GM20000 (cell line): ENCODE data around the gene TULP1.

Experiments
- DNase-seq: peaks from one replicate; pipeline ENCODE4 v3.0.0; 2012; ENCODE audit warnings: low spot score
- TF ChIP-seq, protein P1 (sequence below): IDR thresholded peaks from 2 replicates; pipeline ENCODE4 v1.5.1; 2012; ENCODE audit warnings: mild to moderate bottlenecking, control low read depth; ENCODE audit errors: extremely low read depth, missing control alignments

Gene TULP1

DNA sequence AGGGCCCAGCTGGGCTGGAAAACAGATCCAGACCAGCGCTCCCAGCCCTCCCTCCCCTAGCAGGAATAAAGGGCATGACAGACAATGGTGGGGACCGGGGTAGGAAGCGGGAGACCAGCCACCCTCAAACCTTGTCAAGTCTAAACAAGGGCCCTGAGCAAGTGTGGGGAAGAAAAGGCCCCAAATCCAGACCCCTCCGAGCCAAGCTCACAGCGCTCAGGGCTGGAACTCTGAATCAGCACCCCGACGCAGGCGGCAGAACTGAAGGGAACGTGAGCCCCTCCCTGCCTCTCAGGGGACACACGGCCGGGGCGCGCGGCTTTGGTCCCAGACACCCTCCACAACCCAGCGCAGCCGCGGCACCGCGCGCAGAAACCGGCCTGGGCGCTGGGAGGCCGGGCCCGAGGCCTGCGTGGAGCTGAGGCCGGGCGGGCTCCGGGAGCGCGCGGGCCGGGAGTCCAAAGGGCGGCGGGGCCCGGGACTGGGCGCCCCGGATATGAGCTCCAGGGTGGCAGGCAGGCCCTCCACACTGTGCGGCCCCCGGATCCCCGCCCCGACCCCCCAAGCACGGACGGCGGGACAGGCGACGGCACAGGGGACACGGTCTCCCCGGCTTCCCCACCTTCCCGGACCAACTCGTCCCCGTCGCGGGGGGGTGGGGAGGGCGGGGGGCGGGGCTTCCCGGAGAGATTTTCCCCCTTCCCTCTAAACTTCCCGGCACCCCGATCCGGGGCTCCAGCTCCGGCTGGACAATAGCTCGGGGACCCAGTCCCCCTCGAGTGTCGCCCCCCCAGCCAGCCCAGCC is 16.5 kb downstream of the TULP1 start:
- DNase-seq = no peak

DNA sequence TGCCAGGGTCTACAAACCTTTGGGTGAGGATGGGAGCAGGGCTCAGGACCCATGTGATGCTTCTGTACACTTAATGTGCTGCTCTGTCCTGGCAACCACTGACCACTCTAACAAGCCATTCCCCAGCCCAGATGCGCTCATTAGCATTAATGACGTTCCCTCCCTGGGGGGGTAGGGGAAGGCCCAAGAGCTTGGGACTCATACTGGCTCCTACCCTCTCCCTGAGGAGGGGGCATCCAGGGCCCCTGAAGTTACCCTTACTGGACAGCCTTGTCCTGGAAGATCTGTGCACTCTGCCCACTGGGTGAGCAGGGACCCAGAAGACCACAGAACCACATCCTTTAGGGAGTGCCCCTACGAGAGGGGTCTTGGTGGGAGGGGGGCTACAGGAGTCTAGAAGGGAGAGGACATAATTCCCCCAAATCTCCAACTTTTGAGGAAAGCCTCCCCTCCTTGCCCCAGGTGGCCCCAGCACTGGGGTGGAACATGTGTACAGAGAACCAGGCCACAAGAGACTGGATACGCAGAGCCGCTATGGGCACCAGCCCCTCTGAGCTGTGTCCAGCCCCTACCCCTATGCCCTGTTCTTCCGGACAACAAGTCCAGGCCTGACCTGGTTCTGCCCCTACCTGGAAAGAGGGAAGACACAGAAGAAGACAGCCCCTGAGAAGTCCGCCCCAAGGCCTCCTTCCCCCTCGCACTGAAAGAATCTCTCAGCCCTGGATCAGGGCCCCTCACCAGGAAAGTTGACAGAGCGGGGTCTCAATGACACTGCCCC is 17.2 kb downstream of the TULP1 start:
- no peak for DNase-seq
- TF ChIP-seq, protein P1, sequence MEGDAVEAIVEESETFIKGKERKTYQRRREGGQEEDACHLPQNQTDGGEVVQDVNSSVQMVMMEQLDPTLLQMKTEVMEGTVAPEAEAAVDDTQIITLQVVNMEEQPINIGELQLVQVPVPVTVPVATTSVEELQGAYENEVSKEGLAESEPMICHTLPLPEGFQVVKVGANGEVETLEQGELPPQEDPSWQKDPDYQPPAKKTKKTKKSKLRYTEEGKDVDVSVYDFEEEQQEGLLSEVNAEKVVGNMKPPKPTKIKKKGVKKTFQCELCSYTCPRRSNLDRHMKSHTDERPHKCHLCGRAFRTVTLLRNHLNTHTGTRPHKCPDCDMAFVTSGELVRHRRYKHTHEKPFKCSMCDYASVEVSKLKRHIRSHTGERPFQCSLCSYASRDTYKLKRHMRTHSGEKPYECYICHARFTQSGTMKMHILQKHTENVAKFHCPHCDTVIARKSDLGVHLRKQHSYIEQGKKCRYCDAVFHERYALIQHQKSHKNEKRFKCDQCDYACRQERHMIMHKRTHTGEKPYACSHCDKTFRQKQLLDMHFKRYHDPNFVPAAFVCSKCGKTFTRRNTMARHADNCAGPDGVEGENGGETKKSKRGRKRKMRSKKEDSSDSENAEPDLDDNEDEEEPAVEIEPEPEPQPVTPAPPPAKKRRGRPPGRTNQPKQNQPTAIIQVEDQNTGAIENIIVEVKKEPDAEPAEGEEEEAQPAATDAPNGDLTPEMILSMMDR = no peak

More for the DNA sequence above, 16.5 kb downstream of the TULP1 start:
- TF ChIP-seq, protein P1 = no peak

DNA sequence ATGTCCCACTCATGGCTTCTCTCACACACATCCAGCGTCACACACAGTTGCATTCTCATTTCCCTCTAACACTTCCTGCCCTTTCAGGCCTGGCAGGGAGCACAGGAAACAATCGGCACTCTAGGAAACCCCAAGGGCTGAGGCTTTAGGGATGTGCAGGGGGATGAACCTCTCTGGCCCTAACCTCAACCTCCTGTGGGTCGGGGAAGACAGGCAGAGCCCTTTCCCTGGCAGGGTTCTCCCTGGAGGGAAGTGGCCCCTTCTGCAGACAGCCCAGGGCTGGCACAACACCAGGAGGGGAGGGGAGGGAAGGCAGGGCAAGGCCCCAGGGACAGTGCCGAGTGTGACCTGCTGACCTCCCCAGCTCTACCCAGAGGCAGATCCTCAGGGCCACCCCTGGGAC is 18.5 kb downstream of the TULP1 start:
- no peak for DNase-seq
- TF ChIP-seq, protein P1 = no peak

DNA sequence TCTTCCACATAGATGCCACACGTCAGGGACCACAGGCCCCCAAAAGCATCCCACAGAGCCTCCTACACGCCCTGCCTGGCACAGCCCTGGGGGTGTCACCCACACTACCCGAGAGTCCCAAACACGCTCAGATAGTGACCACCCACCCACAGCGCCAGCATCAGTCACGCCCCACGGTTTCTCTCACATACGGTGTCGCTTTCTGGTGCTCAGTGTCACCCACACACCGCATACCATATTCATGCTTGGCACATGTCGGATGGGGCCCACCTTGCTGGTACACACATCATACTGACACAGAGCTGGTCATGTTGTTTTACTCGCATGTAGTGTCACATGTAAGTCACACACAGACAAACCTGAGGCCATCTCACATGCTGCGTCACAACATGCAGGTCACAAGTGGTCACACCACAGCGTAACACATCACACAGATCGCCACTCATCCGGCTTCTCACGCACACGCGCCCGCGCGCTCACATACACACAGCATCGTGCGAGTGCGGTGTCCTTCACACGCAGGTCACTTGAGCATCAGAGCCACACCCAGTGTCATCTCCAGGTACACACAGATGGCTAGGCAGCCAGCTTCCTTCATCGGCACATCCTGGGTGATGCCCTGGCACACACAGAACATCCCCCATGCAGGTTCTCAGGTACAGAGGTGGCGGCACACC is 19.3 kb downstream of the TULP1 start:
- DNase-seq = no peak
- TF ChIP-seq, protein P1 = no peak

DNA sequence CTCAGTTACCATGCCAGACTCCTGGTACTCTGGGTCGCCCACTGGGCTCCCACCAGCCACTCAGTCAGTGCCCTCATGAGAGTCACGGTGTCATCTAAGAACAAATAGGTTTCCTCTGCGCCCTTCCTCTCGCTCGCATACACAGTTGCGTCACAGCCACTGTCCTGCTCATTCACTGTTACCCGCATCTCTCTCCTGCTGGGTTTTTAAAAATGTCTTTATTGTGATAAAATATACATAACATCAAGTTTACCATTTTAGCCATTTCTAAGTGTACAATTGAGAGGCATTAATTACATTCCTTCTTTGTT is 19.8 kb downstream of the TULP1 start:
- TF ChIP-seq, protein P1 = no peak
- no peak for DNase-seq

DNA sequence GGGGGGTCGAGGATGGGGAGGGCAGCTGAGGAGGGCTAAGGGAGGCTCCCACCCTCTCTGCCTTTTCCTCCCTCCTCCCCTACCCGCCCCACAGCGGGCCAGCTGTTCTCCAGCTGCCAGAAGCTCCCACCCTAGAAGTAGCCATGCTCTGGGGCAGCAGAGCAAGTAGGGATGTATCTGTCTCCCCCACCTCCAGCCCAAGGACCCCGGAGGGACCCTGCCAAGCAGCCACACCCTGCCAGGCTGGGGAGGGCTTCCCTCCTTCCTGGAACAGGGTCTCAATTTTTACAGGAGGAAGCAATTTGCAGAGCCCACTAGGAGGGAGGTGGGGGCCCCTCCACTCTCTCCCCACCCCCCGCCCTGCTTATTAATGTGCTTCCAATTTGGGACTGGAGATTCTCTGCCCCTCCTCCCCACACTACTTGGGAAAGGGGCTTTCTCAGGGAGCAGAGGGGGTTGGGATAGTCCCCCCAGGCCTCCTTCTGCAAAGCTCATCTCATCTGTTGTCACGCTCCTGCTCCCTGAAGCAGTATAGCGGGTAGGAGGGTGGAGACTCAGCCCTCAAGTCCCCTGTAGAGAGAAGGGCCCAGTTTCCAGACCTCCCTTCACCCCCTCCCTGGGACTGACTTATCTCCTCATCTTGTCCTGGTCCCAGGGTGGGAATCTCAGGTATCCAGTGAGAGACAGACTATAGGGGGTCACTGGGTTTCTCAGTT is 20.3 kb downstream of the TULP1 start:
- TF ChIP-seq, protein P1 = no peak
- DNase-seq = no peak
